Measurements from ENCODE around the gene RCOR1.
A peak's percentile ranks its signal among the peaks of the same experiment; 100 is the strongest.
"Not testable (repeated sequence)": the region's sequence is repeated elsewhere in the genome, so short reads cannot be mapped to it uniquely, and the experiment has no call there.

Gene RCOR1

GRCh38 chr14:102593825-102594137 is 1.3 kb downstream of the RCOR1 start:
- no peak for DNase-seq

GRCh38 chr14:102594514-102595175 is 2.2 kb downstream of the RCOR1 start:
- DNase-seq, result peak; percentile 81

GRCh38 chr14:102601378-102601925 is 9.0 kb downstream of the RCOR1 start:
- no peak for DNase-seq

- DNase-seq, result no peak
Observed at GRCh38 chr14:102602421-102603292, 10.2 kb downstream of the RCOR1 start.

- DNase-seq, result no peak
Observed at GRCh38 chr14:102603293-102603907, 11.0 kb downstream of the RCOR1 start.

- no peak for DNase-seq
Observed at GRCh38 chr14:102604183-102604582, 11.7 kb downstream of the RCOR1 start.

- DNase-seq, result no peak
Observed at GRCh38 chr14:102605029-102605428, 12.6 kb downstream of the RCOR1 start.

GRCh38 chr14:102606296-102606695 is 13.8 kb downstream of the RCOR1 start:
- no peak for DNase-seq

GRCh38 chr14:102608064-102608446 is 15.6 kb downstream of the RCOR1 start:
- no peak for DNase-seq

- no peak for DNase-seq
Observed at GRCh38 chr14:102610968-102611811, 18.7 kb downstream of the RCOR1 start.

GRCh38 chr14:102616318-102616717 is 23.9 kb downstream of the RCOR1 start:
- DNase-seq, result no peak

- no peak for DNase-seq
Observed at GRCh38 chr14:102616799-102617198, 24.4 kb downstream of the RCOR1 start.

GRCh38 chr14:102619012-102619411 is 26.6 kb downstream of the RCOR1 start:
- DNase-seq, result not testable (repeated sequence)

GRCh38 chr14:102620413-102620812 is 28.0 kb downstream of the RCOR1 start:
- no peak for DNase-seq

GRCh38 chr14:102622262-102622885 is 29.9 kb downstream of the RCOR1 start:
- DNase-seq, result no peak

- no peak for DNase-seq
Observed at GRCh38 chr14:102624666-102625065, 32.2 kb downstream of the RCOR1 start.

- DNase-seq, result no peak
Observed at GRCh38 chr14:102625564-102626296, 33.3 kb downstream of the RCOR1 start.

- DNase-seq, result no peak
Observed at GRCh38 chr14:102626530-102626929, 34.1 kb downstream of the RCOR1 start.

- DNase-seq, result no peak
Observed at GRCh38 chr14:102629011-102629444, 36.6 kb downstream of the RCOR1 start.

- no peak for DNase-seq
Observed at GRCh38 chr14:102629808-102630350, 37.4 kb downstream of the RCOR1 start.

- DNase-seq, result no peak
Observed at GRCh38 chr14:102630405-102630804, 38.0 kb downstream of the RCOR1 start.

All from NCI-H69 (cell line).